HG03095 (cell line): ENCODE results near the gene STK24.
"Not testable (repeated sequence)": the region's sequence is repeated elsewhere in the genome, so short reads cannot be mapped to it uniquely, and the experiment has no call there.

Experiments used
- ATAC-seq: cut with Tn5 transposase; IDR thresholded peaks from one replicate; pipeline ENCODE4 v1.9.1; 2021; ENCODE audit warnings: moderate library complexity; ENCODE audit not compliant: unreplicated experiment

Gene STK24

DNA sequence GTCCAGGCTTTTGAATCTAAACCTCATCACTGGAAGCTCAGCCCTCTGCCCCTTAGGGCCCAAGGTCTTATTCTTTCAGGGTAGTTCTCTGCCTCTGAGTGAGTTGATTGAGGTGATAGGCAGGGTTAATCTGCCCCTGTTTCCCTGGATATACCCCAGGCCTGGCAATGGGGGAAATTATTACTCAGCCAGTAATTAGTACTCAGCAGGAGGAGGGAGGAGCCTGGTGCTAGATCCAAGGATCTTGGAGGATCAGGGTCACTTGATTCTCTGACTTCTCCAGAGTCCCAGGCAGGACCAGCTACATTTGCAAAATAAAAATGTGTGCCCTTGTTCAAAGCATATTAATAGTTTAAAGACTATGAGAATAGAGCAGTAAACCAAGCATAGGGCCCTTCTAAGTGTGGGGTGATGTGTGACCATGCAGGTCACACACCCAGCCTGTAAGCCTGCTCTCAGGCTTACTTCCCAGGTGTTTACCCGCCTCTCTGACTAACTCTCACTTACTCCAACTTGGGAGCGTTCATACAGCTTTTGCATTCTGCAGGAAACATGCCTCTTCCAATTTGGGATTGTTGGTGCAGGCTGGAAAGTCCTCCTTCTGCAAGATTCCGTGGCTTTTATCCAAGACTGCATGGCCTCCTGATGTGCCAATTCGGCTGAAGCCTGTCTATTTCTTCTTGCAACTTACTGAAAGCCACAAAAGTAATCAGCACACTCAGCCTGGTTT is 7.9 kb upstream of the STK24 start:
- no peak for ATAC-seq

DNA sequence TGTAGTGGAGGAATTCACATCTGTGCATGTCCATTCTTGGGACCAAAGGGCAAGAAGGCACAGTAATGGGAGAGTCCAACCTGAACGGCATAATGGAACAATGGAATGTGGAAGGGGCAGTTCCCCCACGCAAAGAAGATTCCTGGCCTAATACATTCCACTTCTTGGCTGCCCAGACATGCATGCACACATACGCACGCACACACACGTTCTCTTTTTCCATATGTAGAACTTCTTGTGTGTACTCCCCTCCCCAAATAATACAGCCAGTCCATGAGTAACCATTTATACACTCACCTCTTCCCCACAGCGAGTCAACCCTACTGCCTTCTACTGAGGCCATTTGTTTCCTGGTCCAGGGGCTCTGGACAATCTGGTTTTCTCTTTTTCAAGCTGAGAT is 6.0 kb upstream of the STK24 start:
- no peak for ATAC-seq

DNA sequence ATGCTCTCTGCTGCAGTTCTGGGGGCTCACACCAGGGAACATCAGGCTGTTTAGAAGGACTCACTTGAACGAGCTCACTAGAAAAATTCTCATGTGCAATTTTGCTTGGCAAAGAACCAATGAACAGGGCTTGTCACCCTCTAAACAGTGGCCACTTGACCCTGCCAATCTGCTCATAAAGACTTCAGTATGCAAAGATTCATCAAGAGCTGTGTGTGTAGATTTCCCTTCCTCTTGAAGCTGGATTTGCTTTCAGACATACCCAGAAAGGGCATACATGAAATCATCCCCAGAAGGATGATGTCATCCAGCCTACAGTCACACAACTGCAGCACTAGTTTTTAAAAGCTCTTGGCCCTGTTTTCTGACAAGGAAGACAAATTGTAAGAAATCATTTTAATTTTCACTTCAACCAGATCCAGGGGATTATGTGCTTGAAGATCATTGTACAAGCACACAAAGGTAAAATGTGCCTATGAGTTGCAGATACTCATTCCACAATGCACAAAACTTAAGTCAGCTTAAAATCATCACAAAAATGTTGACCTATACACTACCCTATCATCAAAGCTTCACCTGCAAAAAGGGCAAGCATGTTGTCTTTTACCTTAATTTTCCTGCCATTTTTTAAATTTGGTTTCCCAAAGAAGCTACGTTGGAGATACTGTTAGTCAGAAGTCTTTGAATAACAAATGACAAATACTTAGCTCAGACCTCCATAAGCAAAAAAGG is 5.2 kb upstream of the STK24 start:
- no peak for ATAC-seq

DNA sequence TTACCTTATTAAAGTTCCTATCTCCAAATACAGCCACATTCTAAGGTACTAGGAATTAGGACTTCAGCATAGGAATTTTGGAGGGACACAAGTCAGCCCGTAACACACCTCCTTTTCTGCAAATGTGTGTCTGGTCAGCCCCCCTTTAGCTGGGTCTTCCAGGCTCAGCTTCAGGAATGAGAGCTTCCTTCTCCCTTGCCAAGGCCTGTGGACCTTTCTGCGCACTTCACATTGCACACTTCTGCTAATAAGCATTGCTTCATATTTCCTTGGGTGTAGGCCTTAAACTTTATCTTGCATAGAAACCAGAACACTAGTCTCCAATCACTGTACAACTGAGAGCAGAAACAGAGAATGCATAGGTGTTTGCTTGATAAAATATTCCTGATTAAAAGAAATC is 4.5 kb upstream of the STK24 start:
- no peak for ATAC-seq

DNA sequence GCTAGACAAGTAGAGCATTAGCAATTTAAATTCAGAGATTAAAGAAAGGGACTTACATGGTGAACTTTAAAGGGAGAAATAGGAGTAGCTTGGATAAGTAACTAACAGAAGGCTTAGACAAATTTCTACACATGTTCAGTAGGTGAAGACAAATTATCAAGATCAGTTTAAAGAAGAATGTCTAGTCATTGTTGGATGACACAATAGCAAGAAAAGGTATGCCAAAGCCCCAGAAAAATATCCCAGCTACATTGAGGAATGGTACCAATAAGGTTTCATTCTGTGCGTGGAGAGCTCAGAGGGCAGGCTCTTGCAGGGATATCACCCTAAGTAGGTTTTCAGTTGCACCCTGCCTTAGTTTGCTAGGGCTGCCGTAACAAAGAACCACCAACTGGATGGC is 3.5 kb upstream of the STK24 start:
- no peak for ATAC-seq

DNA sequence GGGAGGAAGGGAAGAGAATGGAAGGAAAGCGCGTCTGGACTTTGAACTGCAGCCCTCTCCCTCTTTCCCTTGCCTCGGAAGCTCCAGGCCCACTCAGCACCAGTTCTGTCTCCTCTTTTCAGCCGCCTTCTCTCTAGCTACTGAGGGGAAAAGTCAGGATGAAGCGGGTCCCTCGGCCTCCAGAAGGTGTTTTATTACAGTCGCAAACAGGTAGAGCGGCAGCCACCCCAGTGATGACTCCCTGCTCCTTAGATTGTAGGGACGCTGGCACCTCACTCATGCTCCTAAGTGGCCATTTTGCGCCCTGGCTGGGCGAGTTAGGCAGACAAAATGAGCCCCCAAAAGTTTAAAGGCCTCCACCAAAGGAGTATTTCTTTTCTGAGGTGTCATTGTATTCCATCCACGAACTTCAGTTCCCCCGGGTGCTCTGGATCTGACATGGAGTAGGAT is 954 bp upstream of the STK24 start:
- ATAC-seq: no peak

DNA sequence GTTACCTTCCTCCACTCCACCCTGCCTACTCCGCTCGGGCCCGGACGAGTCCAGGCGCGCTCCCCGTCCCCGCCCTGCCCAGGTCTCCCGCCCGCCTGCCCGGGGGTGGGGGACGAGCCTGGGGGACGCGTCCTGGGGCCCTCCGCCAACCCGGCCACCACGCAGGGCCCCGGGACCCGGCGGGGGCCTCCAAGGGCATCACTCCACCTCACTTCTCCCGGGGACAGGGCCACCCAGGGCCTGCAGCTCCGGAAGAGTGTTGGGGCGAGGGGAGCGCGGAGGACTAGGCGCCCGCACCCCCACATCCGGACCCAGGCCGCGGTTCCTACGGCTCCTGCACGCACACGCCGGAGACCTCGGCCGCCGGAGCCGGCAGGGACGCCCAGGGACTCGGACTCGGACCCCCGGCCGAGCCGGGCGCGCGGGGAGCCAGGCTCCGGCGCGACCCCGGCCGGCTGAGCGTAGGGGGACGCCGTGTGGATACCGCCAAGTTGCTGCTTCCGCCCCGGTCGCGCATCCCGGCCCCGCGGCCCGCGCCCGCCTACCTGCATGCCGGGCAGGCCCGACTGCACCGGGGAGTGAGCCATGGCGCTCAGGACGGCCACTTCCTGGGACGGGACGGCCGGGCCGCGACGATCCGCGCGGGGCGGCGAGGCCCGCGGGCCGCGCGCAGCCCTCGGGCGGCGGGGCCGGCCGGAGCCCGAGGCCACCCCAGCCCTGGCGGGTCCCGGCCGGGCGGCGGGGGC is 534 bp downstream of the STK24 start:
- ATAC-seq: peak; percentile 21

DNA sequence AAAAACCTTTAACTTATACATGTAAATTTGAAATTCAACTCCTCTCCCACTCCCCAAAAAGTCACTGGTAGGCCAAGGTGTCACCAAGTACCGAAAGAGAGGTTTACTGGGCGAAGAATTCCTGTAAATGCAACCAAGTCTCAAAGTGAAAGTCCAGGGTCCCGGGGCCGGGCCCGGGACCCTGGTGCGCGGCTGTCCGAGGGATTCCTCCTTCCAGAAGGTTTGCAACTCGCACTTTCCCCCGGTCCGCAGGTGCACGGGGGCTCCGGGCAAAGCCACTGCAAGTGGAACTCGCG is 1.1 kb downstream of the STK24 start:
- no peak for ATAC-seq

DNA sequence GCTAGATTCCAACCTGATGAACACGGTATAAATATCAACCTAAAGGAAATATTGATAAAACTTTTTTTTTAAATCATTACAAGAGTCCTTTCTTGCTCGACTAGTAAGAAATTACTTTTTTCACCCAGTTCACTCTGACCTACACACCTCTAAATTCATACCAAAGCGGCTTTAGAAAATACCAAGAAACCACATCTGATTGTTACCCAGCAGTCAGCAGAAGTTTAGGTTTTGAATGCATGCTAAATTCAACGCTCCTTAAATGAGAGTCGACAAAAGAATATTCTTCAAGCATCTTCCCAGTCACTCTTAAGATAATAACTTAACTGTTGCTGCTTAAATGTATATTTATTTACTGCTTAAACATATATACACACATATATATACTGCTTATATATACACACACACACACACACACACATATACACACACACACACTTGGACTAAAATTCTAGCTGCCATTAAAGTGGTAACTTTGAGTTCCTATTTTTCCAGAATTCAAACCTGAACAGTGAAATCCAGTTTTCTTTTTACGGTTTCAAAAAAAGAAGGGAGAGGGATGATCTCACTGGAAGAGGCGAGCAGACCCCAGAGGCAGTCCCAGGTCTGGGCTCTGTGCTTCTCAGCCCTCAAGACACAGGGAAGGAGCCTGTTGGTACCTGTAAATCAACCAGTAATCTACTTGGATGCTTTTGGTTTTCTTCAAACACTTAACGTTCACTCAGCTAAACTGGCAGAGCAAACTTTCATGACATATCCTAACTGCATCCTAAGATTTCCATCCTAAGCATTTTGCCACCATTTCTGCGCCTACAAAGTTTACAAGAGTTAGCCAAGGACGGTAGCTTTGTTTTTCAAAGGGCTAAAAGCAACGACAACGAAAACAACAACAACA is 1.7 kb downstream of the STK24 start:
- no peak for ATAC-seq

DNA sequence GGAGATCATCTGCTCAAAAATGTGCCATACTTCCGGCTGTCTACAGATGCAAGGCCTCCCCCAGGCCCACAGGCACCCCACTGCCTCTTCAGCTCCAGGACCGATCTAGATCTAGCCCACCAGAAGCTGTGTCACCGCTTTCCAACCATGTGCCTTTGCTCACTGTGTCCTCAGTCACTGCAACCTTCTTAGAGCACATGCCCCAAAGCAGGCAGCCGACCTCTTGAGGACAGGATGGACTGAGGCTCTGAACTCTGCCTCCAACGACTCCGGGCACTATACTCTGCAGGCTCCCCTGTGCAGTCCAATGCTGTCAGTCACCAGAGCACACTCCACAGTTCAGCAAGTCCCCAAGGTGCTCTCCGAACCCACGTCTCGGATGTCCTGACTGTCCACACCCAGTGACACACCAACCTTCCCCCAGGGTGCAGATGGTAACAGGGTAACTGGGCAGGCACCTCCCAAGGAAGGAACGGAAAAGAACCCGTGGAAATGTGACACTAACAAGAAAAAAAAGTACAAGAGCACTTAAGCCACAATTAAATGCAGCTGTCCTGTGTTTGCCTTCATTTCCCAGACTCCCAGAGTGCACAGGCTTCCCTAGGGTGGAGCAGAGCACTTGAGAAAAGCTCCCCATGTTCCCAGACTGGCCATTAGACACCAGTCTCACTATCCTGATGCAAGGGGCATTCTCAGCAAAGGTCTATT is 4.8 kb downstream of the STK24 start:
- ATAC-seq: no peak

DNA sequence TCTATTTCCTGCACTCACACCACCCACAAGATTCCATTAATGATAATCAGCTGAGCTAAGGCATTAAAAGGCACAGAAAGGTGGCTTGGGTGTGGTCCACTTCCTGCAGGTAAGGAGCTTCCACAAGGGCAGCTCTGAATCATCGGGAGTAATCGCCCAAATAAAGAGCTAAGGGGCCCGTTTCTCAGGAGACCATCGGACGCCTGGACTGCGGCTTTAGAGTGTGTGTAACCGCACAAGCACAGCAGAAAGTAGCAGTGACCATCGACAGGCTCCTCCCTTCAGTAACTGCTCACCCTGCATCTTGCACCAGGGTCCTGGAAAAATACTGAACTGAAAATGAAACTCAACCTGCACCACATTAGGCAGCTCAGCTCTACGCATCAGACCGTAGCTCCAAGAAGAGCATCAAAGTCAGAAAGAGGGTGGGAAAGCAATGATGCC is 6.0 kb downstream of the STK24 start:
- ATAC-seq: peak; percentile 77

DNA sequence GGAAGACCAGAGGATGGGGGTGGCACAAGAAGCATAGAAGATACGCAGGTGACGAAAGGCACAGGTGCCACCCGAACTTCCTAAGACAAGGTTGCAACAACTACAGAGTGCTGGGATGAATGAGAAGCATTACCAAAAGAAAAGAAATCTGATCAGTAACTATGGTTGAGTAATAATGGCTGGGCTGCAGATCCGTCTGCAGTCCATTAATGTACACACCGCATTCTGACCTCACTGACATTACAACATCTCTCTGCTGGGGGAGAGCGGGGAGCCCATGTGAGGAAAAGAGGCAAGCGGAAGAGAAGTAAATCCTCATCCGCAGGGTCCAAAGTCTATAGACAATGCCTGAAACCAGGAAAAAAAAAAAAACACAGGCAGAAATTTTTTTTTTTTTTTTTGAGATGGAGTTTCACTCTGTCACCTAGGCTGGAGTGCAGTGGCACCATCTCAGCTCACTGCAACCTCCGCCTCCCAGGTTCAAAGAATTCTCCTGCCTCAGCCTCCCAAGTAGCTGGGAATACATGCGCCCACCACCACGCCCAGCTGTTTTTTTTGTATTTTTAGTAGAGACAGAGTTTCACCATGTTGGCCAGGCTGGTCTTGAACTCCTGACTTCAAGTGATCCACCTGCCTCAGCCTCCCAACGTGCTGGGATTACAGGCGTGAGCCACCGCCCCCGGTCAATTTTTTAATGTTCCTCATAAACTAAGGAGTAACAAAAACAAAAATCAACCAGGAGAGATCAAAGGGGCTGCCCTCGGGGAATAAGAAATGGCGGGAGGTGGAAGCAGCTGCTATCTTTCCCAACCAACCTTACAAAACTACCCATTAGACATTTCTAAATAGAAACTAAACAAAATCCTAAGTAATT is 7.2 kb downstream of the STK24 start:
- ATAC-seq: not testable (repeated sequence)

DNA sequence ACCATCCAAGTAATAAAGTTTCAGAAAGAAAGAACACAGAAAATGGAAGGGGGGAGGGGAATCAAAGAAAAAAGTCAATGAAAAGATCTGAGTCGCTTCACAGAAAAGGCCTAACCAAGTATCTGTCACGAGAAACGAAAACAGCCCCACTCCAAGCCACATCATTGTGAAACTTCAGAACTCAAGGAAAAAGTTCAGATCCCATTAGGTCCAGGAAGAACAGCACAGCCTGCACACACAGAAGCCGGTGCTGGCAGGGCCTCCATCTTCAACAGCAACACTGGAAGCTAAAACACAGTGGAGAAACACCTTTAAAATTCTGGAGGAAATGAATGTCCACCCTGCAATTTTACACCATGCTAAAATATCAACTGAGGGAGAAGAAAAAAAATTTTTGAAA is 8.0 kb downstream of the STK24 start:
- ATAC-seq: no peak

DNA sequence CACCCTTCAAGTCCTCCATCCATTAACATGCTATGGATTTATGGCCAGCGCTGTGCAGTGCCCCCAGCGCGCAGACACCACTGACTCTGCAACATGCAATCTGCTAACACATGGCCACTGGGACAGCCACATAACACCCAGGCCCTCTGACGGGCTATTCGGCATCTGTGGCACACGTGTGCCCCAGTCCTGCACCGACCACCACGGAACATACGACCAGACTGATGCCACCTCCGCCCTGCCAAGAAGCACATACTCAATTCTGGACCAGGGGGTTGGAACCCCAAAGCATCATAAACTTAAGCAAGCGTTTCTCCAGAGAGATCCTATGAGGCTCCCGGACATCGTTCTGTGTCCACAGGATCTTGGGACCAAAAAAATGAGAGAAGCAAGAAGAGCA is 9.8 kb downstream of the STK24 start:
- ATAC-seq: no peak

DNA sequence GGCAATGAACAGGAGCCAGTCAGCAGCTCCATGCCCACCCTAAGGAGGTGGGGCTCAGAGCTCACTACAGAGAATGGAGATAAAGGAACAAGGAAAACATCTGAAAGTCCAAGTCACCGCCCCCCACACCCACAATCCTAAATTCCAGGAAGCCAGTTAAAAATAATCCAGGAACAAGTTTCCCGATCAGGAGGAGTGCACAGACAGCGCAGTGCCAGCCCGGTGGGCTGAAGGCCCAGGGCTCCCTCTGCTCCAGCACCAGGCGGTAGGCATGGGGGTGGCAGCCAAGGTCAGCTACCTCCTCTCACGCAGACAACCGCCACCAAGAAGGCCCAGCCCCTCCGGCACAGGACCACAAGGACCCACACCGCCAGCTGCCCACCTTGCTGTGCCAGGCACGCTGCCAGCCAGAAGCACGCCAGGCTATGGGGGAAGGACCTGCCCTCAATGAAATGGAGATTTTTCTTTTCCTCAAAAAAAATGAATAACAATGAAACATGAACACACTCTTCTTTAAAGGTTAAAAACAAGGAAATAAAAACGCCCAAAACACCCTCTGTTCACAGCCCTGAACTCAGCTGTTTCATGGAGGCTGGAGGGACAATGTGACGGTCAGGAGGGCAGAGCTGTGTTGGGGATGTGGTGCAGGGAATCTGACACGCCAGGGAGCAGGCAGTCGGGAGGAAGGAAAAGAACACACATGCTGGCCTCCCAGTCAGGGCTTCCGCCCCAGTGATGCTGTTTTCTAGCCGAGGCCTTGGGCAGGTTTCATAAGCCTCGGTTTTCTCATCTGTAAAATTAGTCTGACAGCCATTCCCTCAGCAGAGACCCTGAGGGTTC is 11.0 kb downstream of the STK24 start:
- no peak for ATAC-seq

DNA sequence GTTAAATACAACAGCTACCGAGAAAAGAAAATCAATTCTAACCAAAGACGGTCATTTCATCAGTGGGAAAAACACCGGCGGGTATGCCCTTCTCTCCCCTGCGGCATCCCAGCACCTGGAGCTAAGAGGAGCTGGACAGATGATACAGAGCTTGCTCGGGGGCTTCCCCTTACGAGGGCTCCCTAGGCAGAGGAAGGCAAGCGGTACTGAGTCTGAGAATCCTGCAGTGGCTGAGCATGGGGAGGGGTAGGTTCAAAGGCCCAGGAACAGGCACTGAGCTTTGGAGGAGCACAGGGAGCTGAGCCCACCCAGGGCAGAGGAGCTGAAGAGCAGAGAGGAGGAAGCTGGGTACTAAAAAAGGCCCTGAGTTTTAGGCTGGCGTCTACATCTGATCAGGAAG is 12.7 kb downstream of the STK24 start:
- no peak for ATAC-seq

DNA sequence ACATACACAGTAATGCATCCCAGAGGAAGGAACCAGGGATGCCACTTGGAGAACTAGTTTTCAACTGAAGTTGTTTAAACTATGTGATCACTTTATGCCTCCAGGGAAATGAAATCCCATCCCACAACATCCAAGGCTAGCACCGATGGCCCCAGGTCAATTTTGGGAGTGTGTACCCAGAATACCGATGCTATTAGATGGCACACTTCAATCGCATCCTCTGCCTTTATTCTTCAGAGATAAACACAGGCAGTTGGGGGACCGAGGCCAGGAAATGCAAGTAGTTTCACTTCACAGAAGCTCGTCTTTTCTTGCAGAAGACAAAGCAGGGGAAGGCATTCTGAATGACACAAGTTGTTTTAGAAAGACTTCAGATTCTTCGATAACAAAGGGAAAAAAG is 13.8 kb downstream of the STK24 start:
- peak; percentile 45 for ATAC-seq

DNA sequence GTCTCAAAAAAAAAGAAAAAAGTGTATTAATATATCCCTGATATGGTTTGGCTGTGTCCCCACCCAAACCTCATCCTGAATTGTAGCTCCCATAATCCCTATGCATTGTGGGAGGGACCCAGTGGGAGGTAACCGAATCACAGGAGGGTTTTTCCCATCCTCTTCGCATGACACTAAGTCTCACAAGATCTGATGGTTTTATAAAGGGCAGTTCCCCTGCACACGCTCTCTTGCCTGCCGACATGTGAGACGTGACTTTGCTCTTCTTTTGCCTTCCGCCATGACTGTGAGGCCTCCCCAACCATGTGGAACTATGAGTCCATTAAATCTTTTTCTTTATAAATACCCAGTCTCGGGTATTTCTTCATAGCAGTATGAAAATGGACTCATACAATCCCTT is 17.7 kb downstream of the STK24 start:
- no peak for ATAC-seq
